Kidney capillary endothelial cell (primary cell): ENCODE results near the gene PLPP1.

Experiments
- DNase-seq: peaks from one replicate; pipeline ENCODE4 v3.0.0-alpha.2; 2018; ENCODE audit warnings: low spot score

PLPP1 gene

GRCh38 chr5:55445791-55446190 is 89.0 kb downstream of the PLPP1 start:
- no peak for DNase-seq

GRCh38 chr5:55441954-55442353 is 92.8 kb downstream of the PLPP1 start:
- no peak for DNase-seq

- DNase-seq, result no peak
Measured at GRCh38 chr5:55441107-55441771, 93.5 kb downstream of the PLPP1 start.

GRCh38 chr5:55440188-55440646 is 94.5 kb downstream of the PLPP1 start:
- DNase-seq, result no peak

GRCh38 chr5:55438998-55439397 is 95.8 kb downstream of the PLPP1 start:
- no peak for DNase-seq

- no peak for DNase-seq
Measured at GRCh38 chr5:55437859-55438206, 96.9 kb downstream of the PLPP1 start.

GRCh38 chr5:55437452-55437851 is 97.3 kb downstream of the PLPP1 start:
- no peak for DNase-seq

- no peak for DNase-seq
Measured at GRCh38 chr5:55432549-55432948, 102.2 kb downstream of the PLPP1 start.

- DNase-seq, result no peak
Measured at GRCh38 chr5:55429613-55430253, 105.0 kb downstream of the PLPP1 start.

- no peak for DNase-seq
Measured at GRCh38 chr5:55429221-55429612, 105.5 kb downstream of the PLPP1 start.

GRCh38 chr5:55427157-55427556 is 107.6 kb downstream of the PLPP1 start:
- no peak for DNase-seq

GRCh38 chr5:55426455-55426854 is 108.3 kb downstream of the PLPP1 start:
- no peak for DNase-seq

- DNase-seq, result no peak
Measured at GRCh38 chr5:55421074-55421529, 113.7 kb downstream of the PLPP1 start.

GRCh38 chr5:55418994-55419968 is 115.5 kb downstream of the PLPP1 start:
- DNase-seq, result no peak

- no peak for DNase-seq
Measured at GRCh38 chr5:55416306-55416705, 118.5 kb downstream of the PLPP1 start.

GRCh38 chr5:55415071-55415470 is 119.7 kb downstream of the PLPP1 start:
- DNase-seq, result no peak

- DNase-seq, result no peak
Measured at GRCh38 chr5:55413644-55414043, 121.1 kb downstream of the PLPP1 start.

GRCh38 chr5:55411876-55412275 is 122.9 kb downstream of the PLPP1 start:
- DNase-seq, result no peak

- no peak for DNase-seq
Measured at GRCh38 chr5:55410845-55411244, 123.9 kb downstream of the PLPP1 start.

- DNase-seq, result no peak
Measured at GRCh38 chr5:55409775-55410174, 125.0 kb downstream of the PLPP1 start.

- no peak for DNase-seq
Measured at GRCh38 chr5:55407984-55408383, 126.8 kb downstream of the PLPP1 start.

- peak; percentile 21 for DNase-seq
Measured at GRCh38 chr5:55407059-55407684, 127.6 kb downstream of the PLPP1 start.
